ENCODE data around the gene MRPS27. TPM values are rescaled to one million over a fixed set of nuclear protein-coding genes. Genes with fewer than 3 reads are reported as not detected.

Gene MRPS27
- total and polyA plus RNA-seq, 2 donors from 2014 or later, result 40.0 to 50.8 TPM

- TF ChIP-seq CTCF (IDR thresholded peaks at IDR 0.05; ENCODE audit: borderline replicate concordance, extremely low read depth, insufficient read depth), result no peak
- intact Hi-C loops (cut with DNase I), result no loop called here
- no peak overlapping the region for H3K27ac ChIP-seq (ENCODE audit: low read depth in 2 of 2, low read length in 2 of 2)
- FAIRE-seq (no peak), DNase-seq (no peak)
- peaks cover 0 to 4% (median 0%) of the 10 kb centered on the region in 3 donors for H3K4me1 ChIP-seq (ENCODE audit: control insufficient read depth in 2 of 3, insufficient read depth in 2 of 3, low read depth in 1 of 3, low read length in 3 of 3)
- no peaks in the 10 kb centered on the region for H3K36me3 ChIP-seq (ENCODE audit: control insufficient read depth in 2 of 3, insufficient read depth in 3 of 3, low read length in 3 of 3)
- no peaks in the 10 kb centered on the region for H3K27me3 ChIP-seq (ENCODE audit: control insufficient read depth, insufficient read depth, low read length)
- no peaks in the 10 kb centered on the region for H3K9me3 ChIP-seq (ENCODE audit: control insufficient read depth in 2 of 3, insufficient read depth in 1 of 3, low read length in 3 of 3)
- H3K9ac ChIP-seq (ENCODE audit: low read length in 3 of 3), result no peak overlapping the region
- H3K4me3 ChIP-seq (ENCODE audit: low read length in 3 of 3), result no peak overlapping the region
These were observed 53.2 kb downstream of the MRPS27 start for GRCh38 chr5:72266862-72267261.

GRCh38 chr5:72265032-72265877, 54.8 kb downstream of the MRPS27 start:
- no peaks in the 10 kb centered on the region for H3K27me3 ChIP-seq (ENCODE audit: control insufficient read depth, insufficient read depth, low read length)
- no peak overlapping the region for H3K27ac ChIP-seq (ENCODE audit: low read depth in 2 of 2, low read length in 2 of 2)
- no peaks in the 10 kb centered on the region for H3K9me3 ChIP-seq (ENCODE audit: control insufficient read depth in 2 of 3, insufficient read depth in 1 of 3, low read length in 3 of 3)
- H3K4me1 ChIP-seq (ENCODE audit: control insufficient read depth in 2 of 3, insufficient read depth in 2 of 3, low read depth in 1 of 3, low read length in 3 of 3), result peaks cover 0 to 4% (median 0%) of the 10 kb centered on the region in 3 donors
- H3K4me3 ChIP-seq (ENCODE audit: low read length in 3 of 3), result no peak overlapping the region
- FAIRE-seq (no peak), DNase-seq (peak in 1 of 5 donors; percentile 17)
- intact Hi-C loops (cut with DNase I), result no loop called here
- no peaks in the 10 kb centered on the region for H3K36me3 ChIP-seq (ENCODE audit: control insufficient read depth in 2 of 3, insufficient read depth in 3 of 3, low read length in 3 of 3)
- no peak for TF ChIP-seq CTCF (IDR thresholded peaks at IDR 0.05; ENCODE audit: borderline replicate concordance, extremely low read depth, insufficient read depth)
- H3K9ac ChIP-seq (ENCODE audit: low read length in 3 of 3), result no peak overlapping the region

GRCh38 chr5:72256536-72256935, 63.5 kb downstream of the MRPS27 start:
- H3K27ac ChIP-seq (ENCODE audit: low read depth in 2 of 2, low read length in 2 of 2), result no peak overlapping the region
- no peak overlapping the region for H3K9ac ChIP-seq (ENCODE audit: low read length in 3 of 3)
- H3K4me3 ChIP-seq (ENCODE audit: low read length in 3 of 3), result no peak overlapping the region
- H3K36me3 ChIP-seq (ENCODE audit: control insufficient read depth in 2 of 3, insufficient read depth in 3 of 3, low read length in 3 of 3), result no peaks in the 10 kb centered on the region
- H3K27me3 ChIP-seq (ENCODE audit: control insufficient read depth, insufficient read depth, low read length), result no peaks in the 10 kb centered on the region
- no peaks in the 10 kb centered on the region for H3K9me3 ChIP-seq (ENCODE audit: control insufficient read depth in 2 of 3, insufficient read depth in 1 of 3, low read length in 3 of 3)
- DNase-seq (no peak), FAIRE-seq (no peak)
- TF ChIP-seq CTCF (IDR thresholded peaks at IDR 0.05; ENCODE audit: borderline replicate concordance, extremely low read depth, insufficient read depth), result no peak
- intact Hi-C loops (cut with DNase I), result no loop called here
- no peaks in the 10 kb centered on the region for H3K4me1 ChIP-seq (ENCODE audit: control insufficient read depth in 2 of 3, insufficient read depth in 2 of 3, low read depth in 1 of 3, low read length in 3 of 3)
